HG03135 (cell line): ENCODE measurements around the gene EPOP.
"Not testable (repeated sequence)": the region's sequence is repeated elsewhere in the genome, so short reads cannot be mapped to it uniquely, and the experiment has no call there.

ENCODE experiments used
- ATAC-seq: cut with Tn5 transposase; IDR thresholded peaks from one replicate; pipeline ENCODE4 v1.9.1; 2021; ENCODE audit warnings: mild to moderate bottlenecking, moderate library complexity; ENCODE audit not compliant: unreplicated experiment

Gene EPOP

GRCh38 chr17:38653230-38653629 lies 21.5 kb downstream of the EPOP start:
- ATAC-seq, result no peak

- not testable (repeated sequence) for ATAC-seq
These were observed 24.0 kb downstream of the EPOP start for GRCh38 chr17:38650653-38651173.

DNA sequence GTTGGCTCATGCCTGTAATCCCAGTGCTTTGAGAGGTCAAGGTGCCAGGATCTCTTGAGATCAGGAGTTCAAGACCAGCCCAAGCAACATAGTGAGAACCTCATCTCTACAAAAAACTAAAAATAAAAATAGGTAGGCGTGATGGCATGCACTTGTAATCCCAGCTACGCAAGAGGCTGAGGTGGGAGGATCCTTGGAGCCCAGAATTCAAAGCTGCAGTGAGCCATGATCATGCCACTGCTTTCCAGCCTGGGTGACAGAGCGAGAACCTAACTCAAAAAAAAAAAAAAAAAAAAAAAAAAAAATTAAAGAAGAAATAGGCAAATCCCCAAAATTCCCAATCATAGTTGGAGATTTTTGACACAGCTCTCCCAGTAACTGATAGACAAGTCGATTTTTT lies 36.8 kb downstream of the EPOP start:
- ATAC-seq, result no peak

DNA sequence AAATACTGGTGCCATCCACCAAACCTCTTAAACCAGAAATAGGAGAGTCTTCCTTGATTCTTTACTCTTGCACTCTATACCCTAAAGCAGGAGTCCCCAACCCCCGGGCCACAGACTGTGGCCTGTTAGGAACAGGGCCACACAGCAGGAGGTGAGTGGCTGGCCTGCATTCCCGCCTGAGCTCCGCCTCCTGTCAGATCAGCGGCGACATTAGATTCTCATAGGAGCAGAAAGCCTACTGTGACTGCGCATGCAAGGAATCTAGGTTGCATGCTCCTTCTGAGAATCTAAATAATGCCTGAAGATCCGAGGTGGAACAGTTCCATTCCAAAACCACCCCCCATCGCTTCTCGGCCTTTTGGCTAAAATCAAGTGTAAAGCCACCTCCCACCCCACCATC lies 38.7 kb downstream of the EPOP start:
- ATAC-seq, result no peak

DNA sequence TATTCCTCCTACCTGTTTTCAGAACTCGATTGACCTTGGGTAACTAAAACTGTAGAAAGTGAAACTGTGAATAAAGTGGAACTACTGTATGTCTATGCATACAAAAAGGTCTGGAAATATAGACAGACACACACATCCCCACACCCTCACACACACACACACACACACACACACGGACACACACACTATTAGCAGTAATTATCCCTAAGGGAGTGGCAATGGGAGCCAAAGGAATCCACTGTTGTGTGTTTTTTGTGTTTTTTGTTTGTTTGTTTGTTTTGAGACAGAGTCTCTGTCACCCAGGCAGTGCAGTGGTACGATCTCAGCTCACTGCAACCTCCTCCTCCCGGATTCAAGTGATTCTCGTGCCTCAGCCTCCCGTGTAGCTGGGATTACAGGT lies 42.4 kb downstream of the EPOP start:
- ATAC-seq, result no peak

DNA sequence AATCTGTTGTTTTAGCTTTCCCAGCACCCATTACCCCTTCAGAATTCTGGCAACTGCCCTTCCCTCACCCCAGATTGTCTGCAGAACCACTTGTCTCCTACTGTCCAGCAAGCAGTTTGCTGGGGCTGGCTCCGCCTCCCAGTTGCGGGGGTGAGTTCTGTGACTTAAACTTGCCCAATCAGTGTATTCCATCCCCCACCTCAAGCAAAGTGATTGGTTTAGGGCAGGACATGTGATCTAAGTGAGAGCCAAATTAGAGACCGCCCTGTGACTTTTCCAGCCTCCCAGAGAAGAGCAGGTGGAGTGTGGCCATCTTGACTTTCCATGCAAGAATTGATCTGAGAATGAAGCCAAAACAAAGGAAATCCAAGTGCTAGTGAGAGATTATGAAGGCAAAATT lies 46.3 kb downstream of the EPOP start:
- no peak for ATAC-seq

DNA sequence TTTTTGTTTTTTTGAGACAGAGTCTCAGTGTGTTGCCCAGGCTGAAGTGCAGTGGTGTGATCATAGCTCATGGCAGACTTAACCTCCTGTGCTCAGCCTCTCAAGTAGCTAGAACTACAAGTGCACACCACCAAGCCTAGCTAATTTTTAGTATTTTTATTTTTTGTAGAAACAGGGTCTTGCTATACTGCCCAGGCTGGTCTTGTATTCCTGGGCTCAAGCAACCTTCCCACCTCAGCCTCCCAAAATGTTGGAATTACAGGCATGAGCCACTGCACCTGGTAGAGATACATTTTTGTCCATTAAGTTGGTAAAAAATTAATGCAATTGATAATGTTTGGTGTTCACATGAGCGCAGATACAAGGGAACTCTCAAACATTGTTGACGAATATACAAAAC lies 46.8 kb downstream of the EPOP start:
- ATAC-seq, result no peak

DNA sequence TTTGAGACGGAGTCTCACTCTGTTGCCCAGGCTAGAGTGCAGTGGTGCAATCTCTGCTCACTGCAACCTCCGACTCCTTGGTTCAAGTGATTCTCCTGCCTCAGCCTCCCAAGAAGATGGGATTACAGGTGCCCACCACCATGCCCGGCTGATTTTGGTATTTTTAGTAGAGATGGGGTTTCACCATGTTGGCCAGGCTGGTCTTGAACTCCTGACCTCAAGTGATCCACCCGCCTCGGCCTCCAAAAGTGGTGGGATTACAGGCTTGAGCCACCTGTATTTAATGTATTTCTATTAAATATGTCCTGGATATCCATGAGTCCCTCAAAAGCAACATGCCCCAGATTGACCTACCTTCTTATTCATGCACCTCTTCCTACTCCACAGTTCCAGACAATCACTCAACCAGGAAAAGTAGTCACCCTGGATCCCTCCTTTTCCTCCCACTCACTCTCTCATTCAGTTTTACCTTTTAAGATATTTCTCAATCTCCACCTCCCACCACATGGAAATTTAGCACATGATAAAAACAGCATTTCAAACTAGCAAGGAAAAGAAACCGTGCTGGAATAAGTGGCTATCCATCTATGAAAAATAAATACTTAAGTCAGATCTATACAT lies 48.0 kb downstream of the EPOP start:
- not testable (repeated sequence) for ATAC-seq

GRCh38 chr17:38625482-38625881 lies 49.3 kb downstream of the EPOP start:
- no peak for ATAC-seq

DNA sequence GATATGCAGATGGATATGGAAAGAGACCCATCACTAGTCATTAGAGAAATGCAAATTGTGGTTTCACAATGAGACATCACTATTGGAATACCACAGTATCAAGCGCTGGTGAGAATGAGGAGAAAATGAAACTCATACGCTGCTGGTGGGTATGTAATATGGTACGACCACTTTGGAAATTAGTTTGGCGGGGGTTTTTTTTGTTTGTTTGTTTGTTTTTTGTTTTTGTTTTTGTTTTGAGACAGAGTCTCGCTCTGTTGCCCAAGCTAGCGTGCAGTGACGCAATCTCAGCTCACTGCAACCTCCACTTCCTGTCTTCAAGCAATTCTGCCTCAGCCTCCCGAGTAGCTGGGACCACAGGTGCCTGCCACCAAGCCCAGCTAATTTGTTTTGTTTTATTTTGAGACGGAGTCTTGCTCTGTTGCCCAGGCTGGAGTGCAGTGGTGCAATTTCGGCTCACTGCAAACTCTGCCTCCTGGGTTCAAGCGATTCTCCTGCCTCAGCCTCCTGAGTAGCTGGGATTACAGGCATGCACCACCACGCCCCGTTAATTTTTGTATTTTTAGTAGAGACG lies 49.9 kb downstream of the EPOP start:
- ATAC-seq, result not testable (repeated sequence)
